ENCODE measurements around the gene PLA2G4F.

- TF ChIP-seq, protein P1, sequence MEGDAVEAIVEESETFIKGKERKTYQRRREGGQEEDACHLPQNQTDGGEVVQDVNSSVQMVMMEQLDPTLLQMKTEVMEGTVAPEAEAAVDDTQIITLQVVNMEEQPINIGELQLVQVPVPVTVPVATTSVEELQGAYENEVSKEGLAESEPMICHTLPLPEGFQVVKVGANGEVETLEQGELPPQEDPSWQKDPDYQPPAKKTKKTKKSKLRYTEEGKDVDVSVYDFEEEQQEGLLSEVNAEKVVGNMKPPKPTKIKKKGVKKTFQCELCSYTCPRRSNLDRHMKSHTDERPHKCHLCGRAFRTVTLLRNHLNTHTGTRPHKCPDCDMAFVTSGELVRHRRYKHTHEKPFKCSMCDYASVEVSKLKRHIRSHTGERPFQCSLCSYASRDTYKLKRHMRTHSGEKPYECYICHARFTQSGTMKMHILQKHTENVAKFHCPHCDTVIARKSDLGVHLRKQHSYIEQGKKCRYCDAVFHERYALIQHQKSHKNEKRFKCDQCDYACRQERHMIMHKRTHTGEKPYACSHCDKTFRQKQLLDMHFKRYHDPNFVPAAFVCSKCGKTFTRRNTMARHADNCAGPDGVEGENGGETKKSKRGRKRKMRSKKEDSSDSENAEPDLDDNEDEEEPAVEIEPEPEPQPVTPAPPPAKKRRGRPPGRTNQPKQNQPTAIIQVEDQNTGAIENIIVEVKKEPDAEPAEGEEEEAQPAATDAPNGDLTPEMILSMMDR (conservative IDR thresholded peaks at IDR 0.05; ENCODE audit: low read length), result no peak
- TF ChIP-seq EZH2phosphoT487 (IDR thresholded peaks at IDR 0.05; ENCODE audit: borderline replicate concordance, low read depth, low read length), result no peak
Observed at GRCh38 chr15:42121682-42122081, 34.8 kb downstream of the PLA2G4F start.

Measured in OCI-LY7 (cell line).